ENCODE data around the gene MTUS2.

GRCh38 chr13:28865149-28865744, 45.1 kb downstream of the MTUS2 start:
- TF ChIP-seq CTCF (IDR thresholded peaks at IDR 0.05) (no peak), POLR2AphosphoS5 (IDR thresholded peaks at IDR 0.05) (no peak), POLR2A (IDR thresholded peaks at IDR 0.05) (no peak)
